ENCODE results near the gene OR52K1. TPM values are rescaled to one million over a fixed set of nuclear protein-coding genes. Genes with fewer than 3 reads are reported as not detected.

OR52K1 gene
- total RNA-seq, 4 donors from 2014 or later: 0.46 TPM; not detected in 3

- TF ChIP-seq CTCF (IDR thresholded peaks at IDR 0.05): no peak
- ATAC-seq (ENCODE audit: low FRiP score) (no peak), DNase-seq (ENCODE audit: low spot score) (no peak)
Measured at GRCh38 chr11:4466131-4466870, 16.1 kb upstream of the OR52K1 start.

- no peak for TF ChIP-seq CTCF (IDR thresholded peaks at IDR 0.05)
- no peak for ATAC-seq (ENCODE audit: low FRiP score)
Measured at GRCh38 chr11:4466871-4467442, 15.5 kb upstream of the OR52K1 start.

GRCh38 chr11:4467811-4468606, 14.4 kb upstream of the OR52K1 start:
- no peak for DNase-seq (ENCODE audit: low spot score)
- no peak for TF ChIP-seq CTCF (IDR thresholded peaks at IDR 0.05)
- no peak for ATAC-seq (ENCODE audit: low FRiP score)

More at GRCh38 chr11:4466871-4467442, 15.5 kb upstream of the OR52K1 start:
- no peak for DNase-seq (ENCODE audit: low spot score)

GRCh38 chr11:4479644-4480043, 2.8 kb upstream of the OR52K1 start:
- ATAC-seq (ENCODE audit: low FRiP score): no peak
- TF ChIP-seq CTCF (IDR thresholded peaks at IDR 0.05): no peak
- no peak for DNase-seq (ENCODE audit: low spot score)

GRCh38 chr11:4480577-4481239, 1.7 kb upstream of the OR52K1 start:
- TF ChIP-seq CTCF (IDR thresholded peaks at IDR 0.05): no peak
- no peak for ATAC-seq (ENCODE audit: low FRiP score)
- DNase-seq (ENCODE audit: low spot score): no peak

GRCh38 chr11:4481240-4481582, 1.2 kb upstream of the OR52K1 start:
- DNase-seq (ENCODE audit: low spot score) (no peak), ATAC-seq (ENCODE audit: low FRiP score) (no peak)
- no peak for TF ChIP-seq CTCF (IDR thresholded peaks at IDR 0.05)
